Stimulated activated CD4-positive, alpha-beta T cell treated with anti-CD3 and anti-CD28 coated beads, Interleukin-4, amount 100 ng/mL, for 48 hours (primary cell): ENCODE results near the gene NHERF1.

Source experiments
- DNase-seq, 2 donors: peaks; one replicate each; pipeline ENCODE4 v3.0.0-alpha.2; 2020; ENCODE audit warnings: low read depth in 2 of 2

Gene NHERF1

GRCh38 chr17:74768069-74768762, 19.8 kb downstream of the NHERF1 start:
- DNase-seq, result no peak

DNA sequence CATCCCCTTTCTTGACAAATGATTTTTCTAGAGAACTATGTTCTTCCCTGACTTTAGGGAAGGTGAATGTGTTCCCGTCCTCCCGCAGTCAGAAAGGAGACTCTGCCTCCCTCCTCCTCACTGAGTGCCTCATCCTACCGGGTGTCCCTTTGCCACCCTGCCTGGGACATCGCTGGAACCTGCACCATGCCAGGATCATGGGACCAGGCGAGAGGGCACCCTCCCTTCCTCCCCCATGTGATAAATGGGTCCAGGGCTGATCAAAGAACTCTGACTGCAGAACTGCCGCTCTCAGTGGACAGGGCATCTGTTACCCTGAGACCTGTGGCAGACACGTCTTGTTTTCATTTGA, 20.3 kb downstream of the NHERF1 start:
- DNase-seq, result no peak

DNA sequence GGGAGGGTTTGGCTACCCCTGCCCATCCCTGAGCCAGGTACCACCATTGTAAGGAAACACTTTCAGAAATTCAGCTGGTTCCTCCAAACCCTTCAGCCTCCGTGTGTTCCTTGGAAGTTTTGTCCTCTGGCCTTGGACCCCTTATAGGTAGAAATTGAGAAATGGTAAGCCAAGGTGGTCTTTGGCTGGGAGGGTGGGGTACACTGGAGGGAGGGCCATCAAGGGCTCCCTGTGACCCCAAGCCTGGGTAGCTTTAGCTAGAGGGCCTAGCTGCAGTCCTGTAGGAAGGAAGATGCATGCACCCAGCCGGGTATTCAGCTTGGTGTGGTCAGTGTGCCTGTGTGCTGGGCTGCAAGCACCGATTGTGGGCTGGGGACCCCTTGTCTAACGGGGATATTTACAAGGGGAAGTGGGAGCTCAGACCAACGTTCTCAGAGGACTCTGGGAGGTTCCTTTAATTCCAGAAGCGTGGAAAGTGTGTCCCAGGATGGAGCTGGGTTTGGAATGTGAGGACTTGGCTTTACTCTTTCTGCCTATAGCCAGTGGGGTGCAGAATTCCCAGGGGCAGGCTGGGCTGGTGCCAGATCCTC, 20.9 kb downstream of the NHERF1 start:
- DNase-seq, result no peak

- DNase-seq, result no peak
Observed at GRCh38 chr17:74769856-74770497, 21.5 kb downstream of the NHERF1 start.

GRCh38 chr17:74770498-74771318, 22.3 kb downstream of the NHERF1 start:
- DNase-seq, result peak; percentile 57 to 58

DNA sequence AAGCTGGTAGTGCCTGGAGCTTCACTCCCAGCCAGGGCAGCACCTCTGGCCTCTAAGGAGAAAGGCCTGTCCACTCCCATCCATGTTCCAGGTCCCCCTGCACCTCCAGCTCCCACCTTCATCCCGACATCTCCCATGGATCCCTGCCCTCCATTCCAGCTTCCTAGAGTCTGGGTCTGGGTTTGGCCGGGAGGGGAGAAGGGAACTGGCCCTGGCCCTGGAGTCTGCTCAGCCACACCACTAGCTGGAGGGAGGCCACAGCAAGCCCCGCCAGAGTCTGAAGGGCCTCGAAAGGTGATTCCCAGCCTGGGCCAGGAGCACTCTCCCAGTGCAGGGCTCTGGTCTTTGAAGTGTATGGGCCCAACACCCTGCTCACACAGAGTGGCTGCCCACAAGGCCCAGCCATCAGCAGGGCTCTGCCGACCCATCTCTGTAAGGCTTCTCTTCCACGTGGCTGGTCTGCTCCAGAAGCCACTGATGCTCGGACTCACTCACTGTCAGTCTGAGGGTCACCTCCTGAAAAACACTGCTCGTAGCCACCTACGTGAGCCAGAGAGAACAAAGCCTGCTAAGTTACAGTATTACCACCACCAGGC, 23.0 kb downstream of the NHERF1 start:
- no peak for DNase-seq

GRCh38 chr17:74772053-74772452, 23.6 kb downstream of the NHERF1 start:
- DNase-seq, result no peak

DNA sequence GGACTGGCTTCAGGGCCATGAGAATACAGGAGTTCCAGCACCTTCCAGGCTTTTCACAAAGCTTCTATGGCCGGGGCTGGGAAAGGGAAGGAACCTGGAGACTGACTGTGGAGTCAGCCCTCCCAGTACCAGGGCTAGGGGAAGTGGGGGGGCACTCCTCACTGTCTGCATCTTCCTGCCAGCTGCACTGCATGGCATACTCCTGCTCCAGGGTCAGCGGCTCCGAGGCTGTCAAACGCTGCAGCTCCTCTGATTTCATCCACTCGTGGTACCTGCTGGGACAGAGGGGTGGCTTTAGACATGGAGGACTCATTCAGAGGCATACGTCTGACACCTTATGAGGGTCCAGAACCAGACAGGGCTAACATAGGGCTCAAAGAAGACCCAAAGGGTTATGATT, 25.0 kb downstream of the NHERF1 start:
- no peak for DNase-seq

- DNase-seq, result no peak
Observed at GRCh38 chr17:74773871-74774286, 25.5 kb downstream of the NHERF1 start.

DNA sequence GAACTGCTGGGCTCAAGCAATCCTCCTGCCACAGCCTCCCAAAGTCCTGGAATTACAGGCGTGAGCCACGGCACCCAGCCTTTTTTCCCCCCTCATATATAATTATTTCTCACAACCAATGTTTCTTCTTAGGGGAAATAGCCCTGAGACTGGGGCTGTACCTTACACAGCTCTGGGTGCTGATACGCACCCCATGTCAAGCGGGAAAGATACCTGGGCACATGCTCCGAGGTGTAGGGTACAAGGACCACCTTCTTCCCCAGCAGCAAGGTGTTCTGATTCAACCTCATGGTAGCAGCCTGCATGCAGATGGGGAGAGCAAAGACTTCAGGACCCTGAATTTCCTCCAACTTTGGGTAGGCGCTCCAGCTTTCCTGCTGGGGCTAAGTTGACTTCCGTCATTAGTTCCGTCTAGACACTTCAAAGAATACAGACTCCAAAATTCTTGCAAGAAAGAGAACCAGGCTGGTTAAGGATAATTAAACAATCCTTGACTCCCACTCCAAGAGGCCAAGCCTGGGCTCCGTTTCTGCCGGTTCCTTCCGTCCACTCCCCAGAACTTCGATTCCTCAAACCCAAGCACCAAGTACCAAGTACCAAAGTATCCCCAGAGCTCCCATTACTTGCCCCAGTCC, 27.1 kb downstream of the NHERF1 start:
- no peak for DNase-seq

GRCh38 chr17:74776044-74776962, 27.9 kb downstream of the NHERF1 start, which contains the start of gene NAT9:
TSS of gene NAT9 (minus strand) at chr17:74776345. CDS start at chr17:74775698, 647 bp downstream.
- peak; percentile 99 for DNase-seq

DNA sequence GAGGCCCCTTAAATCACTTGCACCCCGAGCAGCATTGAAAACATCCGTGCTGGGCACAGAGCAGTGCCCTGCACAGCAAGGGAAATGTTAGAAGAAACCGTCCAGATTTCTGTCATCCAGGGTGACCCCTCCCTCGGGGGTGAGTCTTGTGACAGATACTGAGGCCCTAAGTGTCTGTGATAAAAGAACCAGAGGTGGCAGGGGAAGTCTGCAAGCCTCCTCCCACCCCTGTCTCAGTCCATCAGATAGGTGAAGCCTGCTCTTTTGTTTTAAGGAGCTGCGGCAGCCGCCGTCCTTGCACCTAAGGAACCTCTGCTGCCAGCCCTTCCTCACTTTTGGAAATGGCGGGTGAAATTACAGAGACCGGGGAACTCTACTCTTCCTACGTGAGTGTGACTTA, 28.6 kb downstream of the NHERF1 start:
- DNase-seq, result no peak

- DNase-seq, result no peak
Observed at GRCh38 chr17:74777901-74778515, 29.6 kb downstream of the NHERF1 start.

DNA sequence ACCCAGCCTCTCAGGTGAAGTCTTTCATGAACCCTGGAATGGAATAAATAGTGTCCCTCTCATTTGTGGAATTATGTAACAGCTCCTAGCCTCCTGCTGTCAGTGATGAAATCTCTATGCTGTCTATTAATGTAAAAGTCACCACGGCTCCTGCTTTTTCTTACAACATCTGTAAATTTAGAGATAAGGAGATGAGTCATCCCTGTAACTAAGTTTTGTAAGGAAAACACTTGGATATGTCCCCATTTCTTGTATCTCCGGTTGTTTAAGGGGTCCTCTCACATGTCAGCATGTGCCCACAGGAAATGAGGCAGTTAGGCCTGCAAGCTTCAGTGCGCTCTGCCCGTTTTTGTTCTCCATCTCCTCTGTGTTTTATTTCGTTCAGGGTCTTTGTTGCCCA, 30.5 kb downstream of the NHERF1 start:
- DNase-seq, result no peak

DNA sequence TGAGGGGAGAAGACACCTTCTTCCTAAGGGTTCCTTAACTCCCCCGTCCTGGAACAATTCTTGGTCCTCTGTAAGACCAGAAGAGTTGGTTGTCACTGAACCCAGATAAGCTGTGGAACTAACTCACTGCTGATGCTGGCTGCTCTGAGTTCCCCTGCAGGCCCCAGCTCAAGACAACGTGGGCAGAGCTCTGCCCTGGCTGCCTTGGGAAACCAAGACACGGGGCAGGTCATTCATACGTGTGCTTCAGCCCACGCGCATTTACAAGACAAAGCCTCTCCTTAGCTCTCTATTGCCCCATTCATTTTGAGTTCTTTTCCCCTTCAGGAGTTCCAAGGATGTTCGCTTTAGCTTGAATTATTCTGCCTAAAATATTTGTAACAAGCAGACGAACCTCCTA, 31.1 kb downstream of the NHERF1 start:
- no peak for DNase-seq

DNA sequence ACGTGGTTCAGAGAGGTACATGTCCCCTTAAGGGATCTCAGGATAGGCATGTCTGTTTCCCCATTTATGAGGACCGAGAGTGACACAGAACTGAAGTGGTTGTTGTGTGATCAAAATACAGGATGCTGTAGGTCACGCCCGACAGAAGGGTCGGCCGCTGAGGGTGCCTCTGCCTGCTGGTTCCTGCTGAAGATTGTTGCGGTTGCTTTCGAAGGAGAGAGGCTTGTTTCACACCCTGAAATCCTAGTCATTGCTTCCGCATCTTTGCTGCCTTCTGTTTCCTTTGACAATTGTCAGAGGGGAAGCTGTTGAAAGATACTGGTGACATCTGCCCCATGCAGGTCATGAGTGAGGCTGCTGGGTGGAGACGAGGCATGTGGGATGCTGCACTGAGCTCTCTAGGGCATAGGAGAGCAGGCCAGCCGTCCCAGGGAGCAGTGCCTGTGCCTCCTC, 31.5 kb downstream of the NHERF1 start:
- peak; percentile 29 to 47 for DNase-seq

GRCh38 chr17:74780443-74781238, 32.2 kb downstream of the NHERF1 start:
- no peak for DNase-seq

DNA sequence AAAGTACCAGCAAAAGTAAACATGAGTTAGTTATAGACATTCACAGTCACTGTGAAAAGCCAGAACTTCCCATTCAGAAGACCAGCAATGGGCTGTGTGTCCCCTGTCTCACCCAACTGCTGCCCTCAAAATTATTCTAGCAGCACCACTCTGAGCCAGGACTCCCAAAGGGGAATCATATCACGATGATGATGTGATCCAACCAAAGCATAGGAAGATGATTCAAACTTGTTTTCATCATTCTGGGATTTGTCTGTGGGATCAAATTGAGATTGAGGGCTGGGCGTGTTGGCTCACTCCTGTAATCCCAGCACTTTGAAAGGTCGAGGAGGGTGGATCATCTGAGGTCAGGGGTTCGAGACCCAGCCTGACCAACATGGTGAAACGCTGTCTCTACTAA, 34.1 kb downstream of the NHERF1 start:
- DNase-seq, result no peak
